IMR-90 (cell line): ENCODE results near the gene RBP5. TPM values are rescaled to one million over a fixed set of nuclear protein-coding genes. Genes with fewer than 3 reads are reported as not detected.

Source experiments
- ATAC-seq: fragments of 200-7000 bp; cut with Tn5 transposase; 2 replicates; pipeline ENCODE4 v1.9.1; 2020; ENCODE audit warnings: low read depth, mild to moderate bottlenecking, moderate library complexity
- BruUV-seq: library from RNA; stranded (reverse); fragments of 400-500 nt; replicated peaks from 2 replicates; lab custom pipeline; 2021; lab: Mats Ljungman, UMichigan
- CTCF ChIA-PET: fragments of 300-600 bp; formaldehyde crosslinking; extraction: SDS; loops from one replicate; lab custom pipeline; 2021; ENCODE audit warnings: antibody characterized with exemption; lab: Yijun Ruan, JAX
- POLR2A ChIA-PET: fragments of 300-600 bp; sonication (Branson Sonifier 250); formaldehyde crosslinking; loops from one replicate; lab custom pipeline; 2022; ENCODE audit warnings: antibody characterized with exemption; ENCODE audit not compliant: unreplicated experiment; lab: Charles Lee
- DNase-seq: peaks from one replicate; pipeline ENCODE4 v3.0.0; 2013
- H2AFZ ChIP-seq: replicated peaks from 2 replicates; pipeline ENCODE3; 2013; ENCODE audit warnings: low read length, mild to moderate bottlenecking; ENCODE audit not compliant: poor library complexity
- H2AK5ac ChIP-seq: 2 replicates; pipeline ENCODE4 v1.6.1; 2013; ENCODE audit warnings: low read depth, low read length, inconsistent platforms
- H2AK9ac ChIP-seq: replicated peaks from 2 replicates; pipeline ENCODE3; 2013; ENCODE audit warnings: mild to moderate bottlenecking, low read depth, low read length, moderate library complexity; ENCODE audit not compliant: poor library complexity
- H2BK120ac ChIP-seq: 2 replicates; pipeline ENCODE4 v1.6.1; 2013; ENCODE audit warnings: low read depth, low read length, inconsistent platforms
- H2BK15ac ChIP-seq: 3 replicates; pipeline ENCODE4 v1.6.1; 2013; ENCODE audit warnings: low read depth, low read length, inconsistent platforms
- H2BK20ac ChIP-seq: 2 replicates; pipeline ENCODE4 v1.6.1; 2013; ENCODE audit warnings: low read depth, mild to moderate bottlenecking, inconsistent platforms, low read length, moderate library complexity
- H2BK5ac ChIP-seq: 2 replicates; pipeline ENCODE4 v1.6.1; 2013; ENCODE audit warnings: mild to moderate bottlenecking, low read depth, low read length, inconsistent platforms; ENCODE audit not compliant: poor library complexity, severe bottlenecking
- H3K14ac ChIP-seq: replicated peaks from 2 replicates; pipeline ENCODE4 v1.6.1; 2013; ENCODE audit warnings: low read depth, low read length, inconsistent platforms
- H3K18ac ChIP-seq: 2 replicates; pipeline ENCODE4 v1.6.1; 2013; ENCODE audit warnings: low read depth, low read length, control low read depth
- H3K23ac ChIP-seq: 2 replicates; pipeline ENCODE4 v1.6.1; 2013; ENCODE audit warnings: low read depth, low read length, inconsistent platforms
- H3K27ac ChIP-seq: 2 replicates; pipeline ENCODE4 v1.5.1; 2013; ENCODE audit warnings: mild to moderate bottlenecking, control low read depth, low read length; ENCODE audit not compliant: insufficient read depth
- H3K27me3 ChIP-seq: 2 replicates; pipeline ENCODE4 v1.6.1; 2013; ENCODE audit warnings: low read length; ENCODE audit not compliant: control insufficient read depth, insufficient read depth
- H3K36me3 ChIP-seq: 2 replicates; pipeline ENCODE4 v1.6.1; 2013; ENCODE audit warnings: low read length, mixed read lengths; ENCODE audit not compliant: control insufficient read depth, insufficient read depth
- H3K4ac ChIP-seq: 2 replicates; pipeline ENCODE4 v1.6.1; 2013; ENCODE audit warnings: low read depth, low read length, inconsistent platforms
- H3K4me1 ChIP-seq: 2 replicates; pipeline ENCODE4 v1.6.1; 2013; ENCODE audit warnings: low read length, mixed read lengths; ENCODE audit not compliant: control insufficient read depth, insufficient read depth
- H3K4me2 ChIP-seq: 2 replicates; pipeline ENCODE4 v1.6.1; 2013; ENCODE audit warnings: low read depth, mild to moderate bottlenecking, control low read depth, low read length, moderate library complexity
- H3K4me3 ChIP-seq: 2 replicates; pipeline ENCODE4 v1.5.1; 2013; ENCODE audit warnings: low read depth, mild to moderate bottlenecking, control low read depth, low read length, moderate library complexity; ENCODE audit not compliant: insufficient read depth
- H3K56ac ChIP-seq: 2 replicates; pipeline ENCODE4 v1.6.1; 2013; ENCODE audit warnings: low read length, inconsistent platforms; ENCODE audit not compliant: insufficient read depth; ENCODE audit errors: extremely low read depth
- H3K79me1 ChIP-seq, 2 experiments: 2 replicates each; pipeline ENCODE4 v1.6.1; 2013; ENCODE audit warnings: low read length in 2 of 2, inconsistent platforms in 1 of 2, low read depth in 1 of 2
- H3K9ac ChIP-seq: 2 replicates; pipeline ENCODE4 v1.6.1; 2013; ENCODE audit warnings: low read depth, low read length, control low read depth
- H3K9me1 ChIP-seq: 2 replicates; pipeline ENCODE4 v1.6.1; 2013; ENCODE audit warnings: low read length, inconsistent platforms; ENCODE audit not compliant: insufficient read depth
- H3K9me3 ChIP-seq: 2 replicates; pipeline ENCODE4 v1.6.1; 2013; ENCODE audit warnings: low read length; ENCODE audit not compliant: control insufficient read depth, insufficient read depth
- H4K20me1 ChIP-seq: 2 replicates; pipeline ENCODE4 v1.6.1; 2013; ENCODE audit warnings: low read length, inconsistent platforms; ENCODE audit not compliant: insufficient read depth
- H4K5ac ChIP-seq: 2 replicates; pipeline ENCODE4 v1.6.1; 2013; ENCODE audit warnings: mild to moderate bottlenecking, low read depth, low read length, control low read depth
- H4K8ac ChIP-seq, 2 experiments: 2 replicates each; pipeline ENCODE4 v1.6.1; 2013; ENCODE audit warnings: low read depth in 2 of 2, low read length in 2 of 2, control low read depth in 1 of 2, inconsistent platforms in 1 of 2
- H4K91ac ChIP-seq: 2 replicates; pipeline ENCODE4 v1.6.1; 2013; ENCODE audit warnings: low read depth, low read length, inconsistent platforms; ENCODE audit not compliant: insufficient read depth
- NFE2L2 ChIP-seq: fragments of 150-350 bp; IDR thresholded peaks from 2 replicates; pipeline ENCODE4 v1.6.1; 2016; ENCODE audit warnings: low read depth, mild to moderate bottlenecking, low read length
- RAD21 ChIP-seq: IDR thresholded peaks from 2 replicates; pipeline ENCODE4 v1.6.1; 2012; ENCODE audit warnings: low read length, improper control_type of control experiment
- RFX5 ChIP-seq: IDR thresholded peaks from 2 replicates; pipeline ENCODE4 v1.8.0; 2012; ENCODE audit warnings: low read depth, mild to moderate bottlenecking, low read length, moderate library complexity
- SMC3 ChIP-seq: fragments of 150-350 bp; IDR thresholded peaks from 2 replicates; pipeline ENCODE4 v1.6.1; 2016; ENCODE audit warnings: low read depth, mild to moderate bottlenecking, antibody characterized with exemption, low read length, moderate library complexity
- WGBS, 2 experiments: methylation state at CpG; one replicate each; pipeline versions ENCODE4 v1.1.5 to v1.1.7; 2013; ENCODE audit warnings: missing lambda C conversion rate in 2 of 2; ENCODE audit not compliant: insufficient read length in 1 of 2; ENCODE audit errors: extremely low coverage in 2 of 2; 5-methylcytosine and 5-hydroxymethylcytosine counted together
- dilution Hi-C: fragments of 300-500 bp; cut with HindIII; formaldehyde crosslinking; loops from one replicate; pipeline ENCODE4 v1.14.3; 2018; ENCODE audit warnings: low sequenced_read_pairs; ENCODE audit not compliant: unreplicated experiment
- in situ Hi-C: fragments of 300-500 bp; cut with MboI; formaldehyde crosslinking; loops from 3 replicates; pipeline ENCODE4 v1.14.3; 2019; ENCODE audit warnings: low sequenced_read_pairs, inconsistent platforms, mixed read lengths
- intact Hi-C: fragments of 100-400 bp; cut with micrococcal nuclease; formaldehyde crosslinking; loops from 2 replicates; pipeline ENCODE4 v1.10.0; 2022
- polyA plus RNA-seq, 3 experiments: library from polyadenylated mRNA; depleted of rRNA; stranded (reverse); fragments of >200 nt; gene quantifications; 2 replicates each; pipeline ENCODE4 v1.2.3, GENCODE V29; 2012; ENCODE audit warnings: low replicate concordance in 1 of 3
- total RNA-seq: library from RNA; depleted of rRNA; stranded (reverse); fragments of >200 nt; gene quantifications from 2 replicates; pipeline ENCODE4 v1.2.3, GENCODE V29; 2012
- TF ChIP-seq, protein P1 (sequence below): conservative IDR thresholded peaks from 2 replicates; pipeline ENCODE4 v1.5.1; 2012; ENCODE audit warnings: mild to moderate bottlenecking, low read depth, low read length, improper control_type of control experiment

Gene RBP5
- total and polyA plus RNA-seq, 2 of the 4 experiments (the other 2 are of a cell fraction) = 0.15 TPM; not detected in 1

GRCh38 chr12:7144414-7145120 is 15.9 kb upstream of the RBP5 start:
- Histone ChIP-seq H3K4me2 (no peak overlapping the region), H3K9me1 (no peaks in the 10 kb centered on the region), H2AK9ac (no peak overlapping the region), H3K36me3 (peaks cover 42% of the 10 kb centered on the region), H4K8ac (no peak overlapping the region), H3K27ac (no peak overlapping the region), H2AFZ (peak overlapping the region; percentile 56), H2BK5ac (no peak overlapping the region), H3K9ac (no peak overlapping the region), H4K20me1 (0 out of 2 replicates have a peak, but pooled peaks cover 3% of the 10 kb centered on the region), H3K4me3 (no peak overlapping the region), H3K4ac (no peak overlapping the region), H3K56ac (no peak overlapping the region), H3K18ac (no peak overlapping the region), H3K4me1 (peaks cover 2% of the 10 kb centered on the region; the same call in 1 of the 2 replicates), H4K5ac (no peak overlapping the region), H3K23ac (no peak overlapping the region), H3K27me3 (no peaks in the 10 kb centered on the region), H3K9me3 (no peaks in the 10 kb centered on the region), H2BK20ac (no peak overlapping the region), H2AK5ac (no peak overlapping the region), H2BK120ac (no peak overlapping the region), H3K14ac (no peak overlapping the region), H3K79me1 (no peaks in the 10 kb centered on the region), H4K91ac (no peak overlapping the region), H2BK15ac (no peak overlapping the region)
- POLR2A ChIA-PET = no interaction called here
- peak; percentile 32; the same call in 1 of the 2 replicates for TF ChIP-seq SMC3
- peak; percentile 48 for TF ChIP-seq RAD21
- TF ChIP-seq, protein P1, sequence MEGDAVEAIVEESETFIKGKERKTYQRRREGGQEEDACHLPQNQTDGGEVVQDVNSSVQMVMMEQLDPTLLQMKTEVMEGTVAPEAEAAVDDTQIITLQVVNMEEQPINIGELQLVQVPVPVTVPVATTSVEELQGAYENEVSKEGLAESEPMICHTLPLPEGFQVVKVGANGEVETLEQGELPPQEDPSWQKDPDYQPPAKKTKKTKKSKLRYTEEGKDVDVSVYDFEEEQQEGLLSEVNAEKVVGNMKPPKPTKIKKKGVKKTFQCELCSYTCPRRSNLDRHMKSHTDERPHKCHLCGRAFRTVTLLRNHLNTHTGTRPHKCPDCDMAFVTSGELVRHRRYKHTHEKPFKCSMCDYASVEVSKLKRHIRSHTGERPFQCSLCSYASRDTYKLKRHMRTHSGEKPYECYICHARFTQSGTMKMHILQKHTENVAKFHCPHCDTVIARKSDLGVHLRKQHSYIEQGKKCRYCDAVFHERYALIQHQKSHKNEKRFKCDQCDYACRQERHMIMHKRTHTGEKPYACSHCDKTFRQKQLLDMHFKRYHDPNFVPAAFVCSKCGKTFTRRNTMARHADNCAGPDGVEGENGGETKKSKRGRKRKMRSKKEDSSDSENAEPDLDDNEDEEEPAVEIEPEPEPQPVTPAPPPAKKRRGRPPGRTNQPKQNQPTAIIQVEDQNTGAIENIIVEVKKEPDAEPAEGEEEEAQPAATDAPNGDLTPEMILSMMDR = peak; percentile 58
- TF ChIP-seq NFE2L2 = no peak
- no peak for TF ChIP-seq RFX5
- DNase-seq = peak; percentile 40
- no TSS peak for BruUV-seq
- in situ Hi-C loops = no loop called here
- CTCF ChIA-PET = interaction anchor here (1.0 to 1.6 kb wide), 4 partner anchors 17 to 84 kb away, joined by 3 to 6 read pairs (median 3); partner anchors contain the start of gene C1S
- intact Hi-C loops = loop anchor here (1.0 kb wide), 2 partner anchors 31 to 84 kb away; partner anchors contain the start of gene C1S
- ATAC-seq = peak; percentile 57
- dilution Hi-C loops = no loop called here
- no CpG with 5 or more reads among the region's 11 CpGs for WGBS, 2 experiments
